NCI-H345 (cell line): ENCODE measurements around the gene APCDD1.
"Not testable (repeated sequence)": the region's sequence is repeated elsewhere in the genome, so short reads cannot be mapped to it uniquely, and the experiment has no call there.

ENCODE experiments used
- DNase-seq: peaks from one replicate; lab custom pipeline; 2025; lab: John Stamatoyannopoulos, UW

The APCDD1 gene

DNA sequence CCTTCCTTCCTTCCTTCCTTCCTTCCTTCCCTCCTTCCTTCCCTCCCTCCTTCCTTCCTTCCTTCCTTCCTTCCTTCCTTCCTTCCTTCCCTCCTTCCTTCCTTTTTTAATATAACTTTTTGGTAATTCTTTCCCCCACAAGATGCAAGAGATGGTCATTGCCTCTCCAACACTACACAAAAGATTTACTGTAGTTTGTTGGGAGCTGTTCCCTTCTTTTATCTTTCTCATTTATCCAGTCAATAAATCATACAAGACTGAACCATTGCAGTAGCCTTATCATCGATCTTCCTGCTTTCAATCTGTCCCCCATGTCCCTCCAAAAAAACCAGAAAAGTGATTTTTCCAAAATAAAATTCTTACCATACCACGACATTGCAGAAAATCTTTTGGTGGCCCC is 8.2 kb downstream of the APCDD1 start:
- no peak for DNase-seq

DNA sequence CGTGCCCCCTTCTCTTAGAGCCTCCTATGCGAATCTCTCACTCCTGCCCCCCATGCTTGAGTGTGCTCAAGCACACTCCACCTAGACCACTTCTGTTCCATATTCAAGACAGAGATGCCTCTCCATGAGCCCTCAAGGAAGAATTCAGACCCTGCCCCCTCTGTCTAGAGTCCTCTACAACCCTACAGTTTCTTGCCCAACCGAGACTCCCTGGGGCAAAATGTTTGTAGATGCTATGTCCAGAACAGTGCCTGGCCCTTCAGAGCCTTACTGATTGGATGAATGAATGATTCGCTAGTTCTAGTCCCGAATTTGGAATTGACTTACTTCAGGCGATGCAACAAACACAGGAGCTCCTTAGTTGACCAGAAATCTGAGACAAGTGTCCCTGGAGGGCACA is 8.7 kb downstream of the APCDD1 start:
- DNase-seq, result no peak

DNA sequence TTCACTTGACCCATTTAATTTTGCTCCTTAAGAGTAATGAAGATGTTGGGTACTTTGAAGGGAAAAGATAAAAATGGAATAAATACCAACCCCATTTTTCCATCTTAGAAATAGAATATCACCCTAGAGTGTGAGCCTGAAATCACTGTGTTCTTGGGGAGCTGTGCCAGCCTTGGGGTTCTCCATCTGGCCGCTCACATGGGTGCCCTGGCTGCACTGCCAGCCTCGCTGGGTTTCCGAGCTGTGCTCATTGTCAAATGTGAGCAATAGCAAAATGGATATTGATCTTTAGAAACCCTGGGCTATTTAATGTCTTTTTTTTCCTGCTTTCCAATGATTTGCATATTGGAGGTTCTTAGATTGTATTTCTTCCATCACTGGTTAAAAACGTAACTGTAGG is 9.3 kb downstream of the APCDD1 start:
- DNase-seq, result no peak

DNA sequence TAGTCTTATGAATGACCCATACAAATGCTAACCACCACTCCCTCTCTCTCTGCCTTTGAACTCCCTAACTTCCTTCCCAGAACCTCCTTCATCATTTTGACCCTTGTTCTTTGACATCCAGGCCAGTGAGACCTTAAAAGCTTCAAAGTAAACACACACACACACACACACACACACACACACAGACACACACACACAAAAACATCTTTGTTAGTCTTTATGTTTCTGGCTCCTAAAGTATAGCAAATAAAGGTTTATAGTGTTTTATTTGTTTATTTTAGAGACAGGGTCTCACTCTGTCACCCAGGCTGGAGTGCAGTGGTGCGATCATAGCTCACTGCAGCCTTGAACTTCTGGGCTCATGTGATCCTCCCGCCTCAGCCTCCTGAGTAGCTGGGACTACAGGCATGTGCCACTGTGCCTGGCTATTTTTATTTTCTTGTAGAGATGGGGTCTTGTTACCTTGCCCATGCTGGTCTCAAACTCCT is 9.8 kb downstream of the APCDD1 start:
- DNase-seq, result not testable (repeated sequence)

GRCh38 chr18:10465174-10465939 is 10.9 kb downstream of the APCDD1 start:
- DNase-seq, result no peak

- DNase-seq, result no peak
These were observed 16.0 kb downstream of the APCDD1 start for GRCh38 chr18:10470429-10470828.

GRCh38 chr18:10471574-10471973 is 17.1 kb downstream of the APCDD1 start:
- no peak for DNase-seq

GRCh38 chr18:10473132-10473531 is 18.7 kb downstream of the APCDD1 start:
- no peak for DNase-seq

DNA sequence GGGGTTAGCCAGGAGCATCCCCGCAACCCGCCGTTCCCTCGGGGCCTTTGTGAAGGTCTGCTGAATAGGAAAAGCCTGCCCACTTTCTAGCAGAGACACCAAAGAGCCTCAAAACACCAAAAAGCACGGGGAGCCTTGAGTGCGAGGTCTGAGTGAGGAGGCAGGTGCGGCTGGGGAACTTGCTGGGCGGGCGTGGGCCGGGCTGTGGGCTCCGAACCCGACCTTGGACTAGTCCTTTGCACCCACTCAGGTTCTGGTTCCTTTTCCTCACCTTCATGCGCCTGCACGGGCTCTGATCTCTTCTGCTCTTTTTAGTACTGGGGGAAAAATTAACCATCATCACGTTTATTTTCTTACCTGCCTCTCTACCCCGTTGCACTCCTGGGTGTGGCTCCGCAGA is 19.9 kb downstream of the APCDD1 start:
- DNase-seq, result no peak

- DNase-seq, result no peak
These were observed 20.8 kb downstream of the APCDD1 start for GRCh38 chr18:10475276-10475653.

- no peak for DNase-seq
These were observed 21.3 kb downstream of the APCDD1 start for GRCh38 chr18:10475654-10476291.

- DNase-seq, result no peak
These were observed 21.9 kb downstream of the APCDD1 start for GRCh38 chr18:10476338-10476791.

DNA sequence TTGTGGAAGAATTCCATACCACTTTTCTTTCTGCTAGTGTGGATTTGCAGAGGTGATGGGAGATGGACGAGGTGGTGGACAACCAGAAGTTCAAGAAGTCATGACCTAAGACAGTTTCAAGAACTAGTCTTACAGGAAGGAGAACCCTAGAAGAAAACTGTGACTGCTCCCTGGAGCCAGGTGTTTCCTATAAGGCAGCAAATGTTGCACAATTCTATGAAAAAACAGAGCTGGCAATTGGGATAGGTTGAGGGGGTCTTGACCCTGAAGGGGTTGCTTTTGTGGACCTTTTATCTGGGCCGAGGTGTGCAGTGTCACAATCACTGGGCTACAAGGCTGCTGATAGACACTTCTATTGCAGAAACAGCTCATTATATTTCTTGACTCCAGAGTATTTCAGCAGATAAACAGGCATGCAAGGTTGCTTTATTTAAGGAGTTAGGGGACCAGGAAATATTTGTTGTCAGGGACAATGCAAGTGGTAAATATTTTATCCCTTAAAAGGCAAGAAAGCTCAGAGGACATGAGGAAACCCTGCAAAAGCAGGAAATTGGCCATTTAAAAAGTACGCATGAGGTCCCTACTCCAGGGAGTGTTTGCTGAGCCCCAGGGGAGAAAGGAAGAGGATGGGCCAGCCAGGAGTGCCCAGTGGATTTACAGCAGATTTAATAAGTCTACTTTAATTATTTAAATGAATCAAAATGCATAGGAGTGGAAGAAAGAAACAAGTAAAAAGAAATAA is 22.9 kb downstream of the APCDD1 start:
- DNase-seq, result no peak

- no peak for DNase-seq
These were observed 23.4 kb downstream of the APCDD1 start for GRCh38 chr18:10477863-10478260.

DNA sequence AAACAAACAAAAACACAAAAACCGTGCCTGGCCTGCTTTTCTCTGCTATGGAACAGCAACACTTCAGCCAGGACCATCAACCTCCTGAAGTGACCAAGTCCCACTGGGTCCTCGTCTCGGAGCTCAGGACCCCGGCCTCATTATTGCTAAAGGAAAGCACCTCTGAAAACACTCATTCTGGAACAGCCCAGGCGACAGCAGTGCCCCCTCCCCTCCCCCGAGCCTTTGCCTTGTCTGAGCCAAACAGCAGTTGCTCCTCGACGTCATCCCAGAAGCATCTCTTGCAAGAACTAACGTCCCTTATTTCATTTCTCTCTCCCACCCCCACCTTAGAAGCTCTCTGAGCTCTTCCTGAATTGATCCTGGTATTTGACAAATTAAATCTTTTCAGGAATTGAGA is 27.4 kb downstream of the APCDD1 start:
- DNase-seq, result no peak

- DNase-seq, result no peak
These were observed 28.0 kb downstream of the APCDD1 start for GRCh38 chr18:10482363-10482984.

DNA sequence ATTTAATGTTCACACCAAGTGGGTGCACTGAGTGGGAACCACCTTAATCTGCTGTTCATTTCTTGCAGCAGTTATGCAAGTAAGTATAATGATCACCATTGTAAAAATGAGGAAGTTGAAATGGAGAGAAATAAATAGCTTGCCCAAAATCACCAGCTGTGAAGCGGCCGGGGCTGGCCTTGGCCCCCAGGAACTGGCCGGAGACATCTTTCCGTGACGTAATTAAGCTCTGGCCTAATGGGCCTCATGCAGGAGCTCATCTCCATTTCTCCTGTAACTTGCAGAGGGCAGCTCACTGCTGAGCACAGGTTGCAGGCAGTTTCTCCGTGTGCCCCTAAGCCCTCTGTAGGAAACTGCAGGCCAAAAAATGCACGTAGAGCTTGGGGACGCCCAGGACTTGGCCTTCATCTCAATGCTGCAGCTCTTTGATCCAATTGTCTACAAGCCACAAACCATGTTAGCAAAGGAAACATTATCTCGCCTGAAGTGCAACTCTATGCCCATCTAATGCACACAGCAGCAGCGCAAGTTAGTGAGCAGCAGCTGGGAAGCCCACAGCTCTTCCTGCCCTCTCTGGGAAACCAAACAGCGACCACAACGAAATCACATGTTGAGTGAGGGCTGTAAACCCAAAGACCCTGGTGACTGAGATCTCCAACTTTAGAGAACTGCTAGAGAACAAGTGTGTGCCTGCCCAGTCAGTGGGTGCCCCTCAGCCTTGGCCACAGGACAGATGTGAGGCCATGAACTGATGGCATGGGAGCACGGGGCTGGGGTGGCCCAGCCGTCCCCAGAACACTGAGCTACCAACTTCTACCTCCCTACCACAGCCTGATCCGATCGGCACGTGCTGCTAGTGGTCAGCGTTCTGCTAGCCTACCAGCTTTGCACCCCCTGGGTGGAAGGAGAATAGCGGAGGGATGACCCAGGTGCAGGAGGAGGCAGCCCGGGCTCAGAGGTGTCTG is 28.8 kb downstream of the APCDD1 start:
- no peak for DNase-seq

GRCh38 chr18:10485475-10485874 is 31.0 kb downstream of the APCDD1 start:
- no peak for DNase-seq

DNA sequence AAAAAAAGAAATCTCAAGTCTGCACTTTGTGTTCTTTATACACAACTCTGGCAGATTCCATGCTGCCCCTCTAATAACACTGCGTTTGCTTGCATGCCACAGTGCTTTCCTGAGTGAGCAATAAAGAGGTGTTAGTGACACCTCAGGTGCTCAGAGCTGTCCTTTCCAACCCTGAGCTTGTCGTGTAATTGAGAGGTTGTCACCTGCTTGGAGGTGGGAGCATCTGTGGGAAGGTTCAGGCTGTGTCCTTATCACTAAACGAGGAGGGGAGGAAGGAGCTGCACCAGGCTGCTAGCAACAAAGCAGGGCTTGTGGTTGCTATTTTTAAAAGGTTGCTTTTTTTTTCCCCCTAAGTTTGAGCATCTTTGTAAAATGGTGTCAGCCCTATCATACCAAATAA is 31.9 kb downstream of the APCDD1 start:
- DNase-seq, result no peak

- no peak for DNase-seq
These were observed 32.7 kb downstream of the APCDD1 start for GRCh38 chr18:10487154-10487553.

- DNase-seq, result no peak
These were observed 33.6 kb downstream of the APCDD1 start for GRCh38 chr18:10488017-10488416.
